Stomach (tissue), 9 donors: ENCODE data around the gene WTAP. TPM values are rescaled to one million over a fixed set of nuclear protein-coding genes. Genes with fewer than 3 reads are reported as not detected.

Experiments
- DNase-seq, 2 donors: peaks; one replicate each; pipeline versions ENCODE4 v3.0.0 to v3.0.0-alpha.2; 2013 to 2019
- H3K27ac ChIP-seq, 5 donors: fragments of 200-600 bp in 4 of 5; sonication (generic) in 4 of 5; one replicate each; pipeline ENCODE4 v1.5.1; 2013 to 2019; ENCODE audit warnings: mild to moderate bottlenecking in 1 of 5, moderate library complexity in 1 of 5
- H3K27me3 ChIP-seq, 3 donors: fragments of 200-600 bp; sonication (generic); one replicate each; pipeline ENCODE4 v1.5.1; 2017 to 2019; ENCODE audit warnings: mixed run types in 1 of 3
- H3K36me3 ChIP-seq, 4 donors: fragments of 200-600 bp; sonication (generic); 1 replicate in 3 of 4; 2 replicates in 1 of 4; pipeline ENCODE4 v1.5.1; 2016 to 2019
- H3K4me1 ChIP-seq, 4 donors: fragments of 200-600 bp; sonication (generic); one replicate each; pipeline ENCODE4 v1.5.1; 2016 to 2019
- H3K4me3 ChIP-seq, 4 donors: fragments of 200-600 bp; sonication (generic) in 3 of 4; one replicate each; pipeline ENCODE4 v1.5.1; 2016 to 2019; ENCODE audit warnings: mild to moderate bottlenecking in 1 of 4
- H3K9me3 ChIP-seq, 4 donors: fragments of 200-600 bp; sonication (generic); one replicate each; pipeline ENCODE4 v1.5.1; 2016 to 2019
- EP300 ChIP-seq: sonication (generic); formaldehyde crosslinking; IDR thresholded peaks from one replicate; pipeline ENCODE4 v1.6.1; 2017; ENCODE audit warnings: antibody characterized with exemption
- POLR2A ChIP-seq, 4 donors: fragments of 450-650 bp; IDR thresholded peaks; one replicate each; pipeline ENCODE4 v1.6.1; 2016; ENCODE audit warnings: antibody characterized with exemption in 4 of 4, control low read depth in 2 of 4, mild to moderate bottlenecking in 1 of 4, moderate library complexity in 1 of 4
- POLR2AphosphoS5 ChIP-seq, 3 donors: sonication (generic); formaldehyde crosslinking; IDR thresholded peaks; one replicate each; pipeline ENCODE4 v1.6.1; 2016; ENCODE audit warnings: antibody characterized with exemption in 3 of 3
- WGBS, 5 donors: extraction: QIAGEN DNeasy Blood & Tissue Kit in 3 of 5; methylation state at CpG; one replicate each; pipeline versions ENCODE4 v1.1.5 to v1.1.7; 2013 to 2018; 5-methylcytosine and 5-hydroxymethylcytosine counted together
- intact Hi-C: fragments of 100-400 bp; cut with DNase I; formaldehyde crosslinking; loops from one replicate; pipeline ENCODE4 v1.15.1; 2023; ENCODE audit warnings: low total_unique reads
- polyA plus RNA-seq, 3 donors: library from polyadenylated mRNA; stranded (reverse); fragments of 200-250 nt; gene quantifications; one replicate each; pipeline ENCODE4 v1.2.3, GENCODE V29; 2013
- total RNA-seq, 5 donors: library from RNA; depleted of rRNA; stranded (reverse); fragments of >200 nt; gene quantifications; one replicate each; pipeline versions ENCODE4 v1.1.0 to v1.2.3, GENCODE V29; 2014 to 2016
- TF ChIP-seq, protein P1 (sequence below), 7 experiments: fragments of 450-650 bp in 4 of 7; fragments of 200-600 bp in 3 of 7; sonication (generic) in 3 of 7; IDR thresholded peaks; one replicate each; pipeline ENCODE4 v1.5.1; 2016 to 2019; ENCODE audit warnings: antibody characterized with exemption in 7 of 7, control low read depth in 2 of 7, mild to moderate bottlenecking in 1 of 7
- donor health status: healthy with polysubstance abuse.
- donor health status: Bipolar disorder and iron deficiency.
- donor health status: healthy.

WTAP gene
- total and polyA plus RNA-seq, 8 donors, result 35.0 to 125 (median 78.6) TPM

DNA sequence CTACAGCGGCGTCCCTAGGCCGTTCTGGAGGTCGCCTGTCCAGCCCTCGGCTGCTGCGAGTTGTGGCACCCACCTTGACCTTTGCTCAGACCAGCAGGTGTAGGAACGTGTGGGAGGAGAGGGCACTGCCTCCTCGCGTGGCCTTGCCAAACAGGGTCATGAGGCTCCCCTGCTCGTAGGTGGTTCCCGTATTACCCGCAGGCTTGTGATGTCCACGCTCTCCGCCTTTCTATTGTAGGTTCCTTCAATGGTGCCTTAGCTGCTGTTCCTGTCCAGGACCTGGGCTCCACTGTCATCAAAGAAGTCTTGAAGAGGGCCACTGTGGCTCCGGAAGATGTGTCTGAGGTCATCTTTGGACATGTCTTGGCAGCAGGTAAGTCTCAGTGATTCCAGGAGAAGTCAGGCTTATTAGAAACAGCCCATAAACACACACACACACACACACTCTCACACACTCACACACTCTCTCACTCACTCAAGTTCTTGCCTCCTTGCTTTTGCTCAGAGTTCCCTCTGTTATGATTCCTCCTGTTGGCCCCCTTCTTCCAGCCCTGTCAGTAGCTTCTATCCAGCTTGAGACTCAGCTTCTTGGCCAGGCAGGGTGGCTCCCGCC lies 35.5 kb downstream of the WTAP start:
- intact Hi-C loops, result no loop called here
- no peaks in the 10 kb centered on the region for H3K9me3 ChIP-seq
- 8 to 18% (median 12%) methylated on average over 8 to 16 of the region's 16 CpGs for WGBS, 5 donors
- H3K4me1 ChIP-seq, result peaks cover 8 to 50% (median 35%) of the 10 kb centered on the region in 4 donors
- H3K27ac ChIP-seq, result peak overlapping the region; percentile 99 to 100 (median 99)
- H3K4me3 ChIP-seq, result peak overlapping the region; percentile 79 to 91 (median 84)
- H3K27me3 ChIP-seq, result no peaks in the 10 kb centered on the region
- DNase-seq, result no peak
- peaks cover 14 to 47% (median 40%) of the 10 kb centered on the region in 4 donors for H3K36me3 ChIP-seq
- no peak for TF ChIP-seq POLR2A (IDR thresholded peaks at IDR 0.05)
- no peak for TF ChIP-seq EP300
- TF ChIP-seq, protein P1, sequence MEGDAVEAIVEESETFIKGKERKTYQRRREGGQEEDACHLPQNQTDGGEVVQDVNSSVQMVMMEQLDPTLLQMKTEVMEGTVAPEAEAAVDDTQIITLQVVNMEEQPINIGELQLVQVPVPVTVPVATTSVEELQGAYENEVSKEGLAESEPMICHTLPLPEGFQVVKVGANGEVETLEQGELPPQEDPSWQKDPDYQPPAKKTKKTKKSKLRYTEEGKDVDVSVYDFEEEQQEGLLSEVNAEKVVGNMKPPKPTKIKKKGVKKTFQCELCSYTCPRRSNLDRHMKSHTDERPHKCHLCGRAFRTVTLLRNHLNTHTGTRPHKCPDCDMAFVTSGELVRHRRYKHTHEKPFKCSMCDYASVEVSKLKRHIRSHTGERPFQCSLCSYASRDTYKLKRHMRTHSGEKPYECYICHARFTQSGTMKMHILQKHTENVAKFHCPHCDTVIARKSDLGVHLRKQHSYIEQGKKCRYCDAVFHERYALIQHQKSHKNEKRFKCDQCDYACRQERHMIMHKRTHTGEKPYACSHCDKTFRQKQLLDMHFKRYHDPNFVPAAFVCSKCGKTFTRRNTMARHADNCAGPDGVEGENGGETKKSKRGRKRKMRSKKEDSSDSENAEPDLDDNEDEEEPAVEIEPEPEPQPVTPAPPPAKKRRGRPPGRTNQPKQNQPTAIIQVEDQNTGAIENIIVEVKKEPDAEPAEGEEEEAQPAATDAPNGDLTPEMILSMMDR (IDR thresholded peaks at IDR 0.05), result no peak
- no peak for TF ChIP-seq POLR2AphosphoS5 (IDR thresholded peaks at IDR 0.05)

DNA sequence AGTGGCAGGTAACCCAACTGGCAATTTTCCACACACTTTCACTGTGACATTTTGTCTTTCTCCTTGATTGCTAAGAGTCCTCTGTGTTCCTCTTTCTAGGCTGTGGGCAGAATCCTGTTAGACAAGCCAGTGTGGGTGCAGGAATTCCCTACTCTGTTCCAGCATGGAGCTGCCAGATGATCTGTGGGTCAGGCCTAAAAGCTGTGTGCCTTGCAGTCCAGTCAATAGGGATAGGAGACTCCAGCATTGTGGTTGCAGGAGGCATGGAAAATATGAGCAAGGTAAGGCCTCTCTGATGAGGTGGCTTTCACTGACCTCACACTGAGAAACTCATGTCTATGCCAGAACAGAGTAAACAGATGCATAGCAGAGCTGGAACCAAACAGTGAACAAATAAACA lies 39.6 kb downstream of the WTAP start:
- Histone ChIP-seq H3K36me3 (peaks cover 12 to 74% (median 70%) of the 10 kb centered on the region in 4 donors), H3K9me3 (no peaks in the 10 kb centered on the region), H3K4me3 (no peak overlapping the region), H3K4me1 (peaks cover 8 to 35% (median 21%) of the 10 kb centered on the region in 4 donors), H3K27me3 (no peaks in the 10 kb centered on the region), H3K27ac (no peak overlapping the region)
- no peak for DNase-seq
- TF ChIP-seq POLR2A (IDR thresholded peaks at IDR 0.05) (no peak), EP300 (no peak), POLR2AphosphoS5 (IDR thresholded peaks at IDR 0.05) (no peak)
- intact Hi-C loops, result no loop called here

DNA sequence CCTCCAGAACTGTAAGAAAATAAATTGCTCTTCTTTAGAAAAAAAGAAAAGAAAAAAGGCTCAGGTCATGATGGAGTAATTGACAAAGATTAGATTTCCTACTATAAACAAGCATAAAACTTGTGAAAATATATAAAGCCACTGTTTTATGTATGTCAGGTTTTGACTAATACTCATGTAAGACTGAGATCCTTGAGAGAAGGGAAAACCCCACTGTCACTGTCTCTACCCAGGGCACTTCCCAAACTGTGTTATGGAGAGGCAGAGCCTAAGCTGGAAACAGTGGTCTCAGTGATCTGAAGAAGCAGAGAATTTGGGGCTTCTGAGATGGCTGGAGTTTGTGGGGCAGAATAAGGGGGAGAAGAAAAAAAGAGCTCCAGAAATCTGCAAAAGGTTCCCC lies 42.2 kb downstream of the WTAP start:
- Histone ChIP-seq H3K27me3 (no peaks in the 10 kb centered on the region), H3K27ac (no peak overlapping the region), H3K4me1 (peaks cover 0 to 17% (median 7%) of the 10 kb centered on the region in 4 donors), H3K4me3 (no peak overlapping the region), H3K9me3 (no peaks in the 10 kb centered on the region), H3K36me3 (peaks cover 12 to 86% (median 73%) of the 10 kb centered on the region in 4 donors)
- TF ChIP-seq POLR2A (IDR thresholded peaks at IDR 0.05) (no peak), POLR2AphosphoS5 (IDR thresholded peaks at IDR 0.05) (no peak), EP300 (no peak)
- TF ChIP-seq, protein P1 (IDR thresholded peaks at IDR 0.05), result no peak
- intact Hi-C loops, result no loop called here
- no peak for DNase-seq

DNA sequence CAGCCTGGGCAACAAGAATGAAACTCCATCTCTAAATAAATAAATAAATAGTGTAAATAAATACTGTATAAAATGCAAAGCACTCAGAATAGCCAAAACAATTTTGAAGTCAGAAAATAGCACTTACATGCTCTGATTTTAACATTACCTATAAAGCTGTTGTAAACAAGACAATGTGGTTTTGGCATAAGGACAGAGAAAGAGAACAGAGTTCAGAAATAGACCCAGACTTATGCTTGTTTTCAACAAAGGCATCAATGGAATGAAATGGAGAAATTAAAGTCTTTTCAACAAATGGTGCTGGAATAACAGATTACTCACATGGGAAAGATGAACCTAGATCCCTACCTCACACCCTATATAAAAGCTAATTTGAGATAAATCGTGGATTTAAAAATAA lies 44.9 kb downstream of the WTAP start:
- Histone ChIP-seq H3K4me3 (no peak overlapping the region), H3K36me3 (peaks cover 9 to 92% (median 84%) of the 10 kb centered on the region in 4 donors), H3K27ac (no peak overlapping the region), H3K27me3 (no peaks in the 10 kb centered on the region), H3K4me1 (no peaks in the 10 kb centered on the region), H3K9me3 (no peaks in the 10 kb centered on the region)
- DNase-seq, result no peak
- intact Hi-C loops, result no loop called here
- WGBS, 5 donors, result 0 to 70% (median 2%) methylated on average over 1 of the region's 1 CpG
- TF ChIP-seq POLR2AphosphoS5 (IDR thresholded peaks at IDR 0.05), result no peak

DNA sequence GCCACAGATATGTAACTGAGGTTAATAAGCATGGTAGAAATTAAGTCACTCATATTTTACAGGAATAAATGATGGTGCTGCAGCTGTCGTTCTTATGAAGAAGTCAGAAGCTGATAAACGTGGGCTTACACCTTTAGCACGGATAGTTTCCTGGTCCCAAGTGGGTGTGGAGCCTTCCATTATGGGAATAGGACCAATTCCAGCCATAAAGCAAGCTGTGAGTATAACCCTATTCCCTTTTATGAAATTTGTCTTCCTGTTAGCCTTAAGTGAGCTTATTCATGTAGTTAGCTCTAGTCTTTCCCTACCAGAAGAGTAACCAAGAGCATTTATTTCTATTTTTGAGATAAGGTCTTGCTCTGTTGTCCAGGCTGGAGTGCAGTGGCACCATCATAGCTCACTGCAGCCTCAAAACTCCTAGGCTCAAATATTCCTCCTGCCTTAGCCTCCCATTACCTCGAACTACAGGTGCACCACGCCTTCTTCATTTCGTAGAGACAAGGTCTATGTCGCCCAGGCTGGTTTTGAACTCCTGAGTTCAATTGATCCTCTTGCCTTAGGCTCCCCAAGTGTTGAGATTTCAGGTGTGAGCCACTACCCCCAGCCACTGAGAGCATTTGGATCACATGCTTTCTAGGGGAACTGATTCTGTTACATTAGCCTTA lies 50.1 kb downstream of the WTAP start:
- H3K9me3 ChIP-seq, result no peaks in the 10 kb centered on the region
- 67 to 77% (median 69%) methylated on average over 7 of the region's 7 CpGs for WGBS, 5 donors
- H3K4me1 ChIP-seq, result peaks cover 0 to 3% (median 0%) of the 10 kb centered on the region in 4 donors
- TF ChIP-seq EP300 (no peak), POLR2AphosphoS5 (IDR thresholded peaks at IDR 0.05) (no peak), POLR2A (IDR thresholded peaks at IDR 0.05) (no peak)
- TF ChIP-seq, protein P1 (IDR thresholded peaks at IDR 0.05), result no peak
- H3K36me3 ChIP-seq, result peaks cover 39 to 92% (median 86%) of the 10 kb centered on the region in 4 donors
- DNase-seq, result no peak
- intact Hi-C loops, result no loop called here
- no peaks in the 10 kb centered on the region for H3K27me3 ChIP-seq
- no peak overlapping the region for H3K27ac ChIP-seq
- H3K4me3 ChIP-seq, result no peak overlapping the region
